Omental fat pad (tissue), 4 donors: ENCODE results near the gene IL32. TPM values are rescaled to one million over a fixed set of nuclear protein-coding genes. Genes with fewer than 3 reads are reported as not detected.

ENCODE experiments used
- ATAC-seq: fragments of 150-250 bp; one replicate; pipeline ENCODE4 v1.9.1; 2016; ENCODE audit warnings: mild to moderate bottlenecking, moderate library complexity; ENCODE audit not compliant: low FRiP score
- DNase-seq: peaks from one replicate; pipeline ENCODE4 v3.0.0-alpha.2; 2019; ENCODE audit warnings: low spot score
- total RNA-seq, 4 donors: library from RNA; depleted of rRNA; stranded (reverse); fragments of >200 nt; gene quantifications; one replicate each; pipeline ENCODE4 v1.1.0, GENCODE V29; 2016
- TF ChIP-seq, protein P1 (sequence below), 3 donors: fragments of 450-650 bp; IDR thresholded peaks; one replicate each; pipeline ENCODE4 v1.5.1; 2016 to 2017; ENCODE audit warnings: antibody characterized with exemption in 3 of 3, mild to moderate bottlenecking in 3 of 3, moderate library complexity in 2 of 3

IL32 gene
- total RNA-seq, 4 donors from 2014 or later: 16.5 to 73.0 (median 25.6) TPM

GRCh38 chr16:3029491-3030221 lies 35.8 kb upstream of the IL32 start:
- TF ChIP-seq, protein P1, sequence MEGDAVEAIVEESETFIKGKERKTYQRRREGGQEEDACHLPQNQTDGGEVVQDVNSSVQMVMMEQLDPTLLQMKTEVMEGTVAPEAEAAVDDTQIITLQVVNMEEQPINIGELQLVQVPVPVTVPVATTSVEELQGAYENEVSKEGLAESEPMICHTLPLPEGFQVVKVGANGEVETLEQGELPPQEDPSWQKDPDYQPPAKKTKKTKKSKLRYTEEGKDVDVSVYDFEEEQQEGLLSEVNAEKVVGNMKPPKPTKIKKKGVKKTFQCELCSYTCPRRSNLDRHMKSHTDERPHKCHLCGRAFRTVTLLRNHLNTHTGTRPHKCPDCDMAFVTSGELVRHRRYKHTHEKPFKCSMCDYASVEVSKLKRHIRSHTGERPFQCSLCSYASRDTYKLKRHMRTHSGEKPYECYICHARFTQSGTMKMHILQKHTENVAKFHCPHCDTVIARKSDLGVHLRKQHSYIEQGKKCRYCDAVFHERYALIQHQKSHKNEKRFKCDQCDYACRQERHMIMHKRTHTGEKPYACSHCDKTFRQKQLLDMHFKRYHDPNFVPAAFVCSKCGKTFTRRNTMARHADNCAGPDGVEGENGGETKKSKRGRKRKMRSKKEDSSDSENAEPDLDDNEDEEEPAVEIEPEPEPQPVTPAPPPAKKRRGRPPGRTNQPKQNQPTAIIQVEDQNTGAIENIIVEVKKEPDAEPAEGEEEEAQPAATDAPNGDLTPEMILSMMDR (IDR thresholded peaks at IDR 0.05): no peak
- no peak for ATAC-seq
- DNase-seq: no peak

DNA sequence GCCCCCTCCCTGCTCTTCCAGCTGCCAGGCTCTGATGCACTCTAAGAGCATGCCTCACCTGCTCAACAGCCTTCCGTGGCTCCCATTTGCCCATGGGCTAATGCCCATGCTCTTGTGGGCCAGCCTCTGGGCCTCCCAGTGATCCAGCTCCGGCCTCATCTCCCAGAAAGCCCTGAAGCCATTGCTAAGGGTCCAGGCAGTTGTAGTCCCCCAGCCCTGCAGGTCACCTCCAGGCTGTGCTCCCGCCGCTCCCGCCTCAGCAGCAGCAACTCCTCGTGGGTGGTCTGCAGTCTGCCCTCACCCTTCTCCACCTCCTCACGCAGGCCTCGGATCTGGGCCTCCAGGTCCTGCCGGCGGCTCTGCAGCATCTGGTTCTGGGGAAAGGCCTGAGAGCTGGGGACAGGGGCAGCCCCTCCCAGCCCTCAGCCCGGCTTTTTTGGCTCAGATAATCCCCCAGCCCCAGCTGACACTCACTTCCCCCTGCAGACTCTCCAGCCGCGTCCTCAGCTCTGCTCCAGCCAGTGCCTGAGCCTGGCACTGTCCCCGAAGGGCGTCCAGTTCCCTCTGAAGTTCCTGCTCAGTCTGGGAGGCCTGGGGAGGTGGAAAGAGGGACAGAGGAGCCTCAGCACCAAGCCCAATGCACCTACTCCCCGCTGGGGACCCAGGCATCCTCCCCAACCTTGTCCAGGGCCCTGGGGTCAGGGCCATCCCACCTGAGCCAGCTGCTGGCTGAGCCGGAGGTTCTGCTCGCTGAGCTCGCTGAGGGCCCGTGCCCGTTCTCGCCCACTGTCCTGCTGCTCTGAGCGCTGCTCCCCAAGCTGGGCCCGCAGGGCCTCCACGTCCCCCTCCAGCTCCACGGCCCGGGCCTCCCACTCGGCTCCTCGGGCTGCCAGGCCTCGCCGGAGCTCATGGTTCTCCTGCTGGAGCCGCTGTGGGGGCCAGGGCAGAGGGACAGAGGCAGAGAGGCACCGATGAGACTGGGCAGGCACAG lies 34.9 kb upstream of the IL32 start:
- no peak for DNase-seq
- TF ChIP-seq, protein P1 (IDR thresholded peaks at IDR 0.05): no peak

DNA sequence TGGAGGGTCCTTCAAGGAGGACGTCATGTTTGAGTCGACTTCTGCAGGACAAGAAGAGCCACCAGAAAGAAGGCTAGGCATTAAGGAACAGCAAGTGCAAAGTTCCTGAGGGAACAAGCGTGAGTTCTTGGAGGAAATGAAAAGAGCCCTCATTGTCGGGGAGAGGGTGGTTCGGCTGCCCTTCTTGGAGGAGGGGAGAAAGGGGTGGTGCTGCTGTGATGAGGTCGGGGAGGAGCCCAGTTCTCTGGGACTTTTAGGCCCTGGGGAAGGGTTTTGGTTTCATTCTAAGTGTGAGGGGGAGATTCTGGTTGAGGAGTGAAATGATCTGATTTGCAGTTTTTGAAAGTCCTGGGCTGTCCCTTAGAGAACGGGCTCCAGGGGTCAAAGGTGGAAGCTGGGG lies 32.8 kb upstream of the IL32 start:
- no peak for ATAC-seq
- TF ChIP-seq, protein P1 (IDR thresholded peaks at IDR 0.05): no peak
- no peak for DNase-seq

More for the DNA sequence above, 34.9 kb upstream of the IL32 start:
- no peak for ATAC-seq

DNA sequence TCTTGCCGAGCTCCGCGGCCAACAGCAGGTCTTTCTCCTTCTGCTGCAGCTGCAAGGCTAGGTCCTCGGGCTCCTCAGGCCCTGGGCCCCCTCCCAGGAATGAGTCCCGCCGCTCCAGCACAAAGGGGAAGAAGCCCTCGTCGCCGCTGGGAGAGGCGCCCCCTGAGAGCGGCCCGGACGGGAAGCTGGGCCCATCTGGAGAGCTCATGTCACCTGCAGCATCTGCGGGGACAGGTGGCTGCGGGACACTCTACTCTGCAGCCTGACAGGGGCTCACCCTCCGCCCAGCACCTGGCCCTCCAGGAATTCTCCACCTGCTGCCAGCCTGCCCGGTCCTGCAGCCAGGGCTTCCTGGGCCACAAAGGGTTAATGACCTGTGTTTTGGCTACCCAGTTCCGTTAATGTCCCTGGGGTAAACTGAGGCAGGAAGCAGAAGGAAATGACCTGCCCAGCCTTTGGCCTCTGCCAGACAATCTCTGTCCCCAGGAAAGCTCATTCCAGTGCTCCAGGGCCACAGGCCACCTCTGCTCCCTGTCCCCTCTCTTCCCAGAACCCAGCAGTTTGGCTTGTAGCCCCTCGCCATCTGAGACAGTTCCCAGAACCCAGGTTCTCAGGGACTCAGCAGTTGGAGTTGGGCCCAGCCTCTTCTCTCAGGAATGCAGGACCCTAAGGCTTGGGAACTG lies 30.0 kb upstream of the IL32 start:
- ATAC-seq (no peak), DNase-seq (no peak)
- TF ChIP-seq, protein P1 (IDR thresholded peaks at IDR 0.05): no peak

DNA sequence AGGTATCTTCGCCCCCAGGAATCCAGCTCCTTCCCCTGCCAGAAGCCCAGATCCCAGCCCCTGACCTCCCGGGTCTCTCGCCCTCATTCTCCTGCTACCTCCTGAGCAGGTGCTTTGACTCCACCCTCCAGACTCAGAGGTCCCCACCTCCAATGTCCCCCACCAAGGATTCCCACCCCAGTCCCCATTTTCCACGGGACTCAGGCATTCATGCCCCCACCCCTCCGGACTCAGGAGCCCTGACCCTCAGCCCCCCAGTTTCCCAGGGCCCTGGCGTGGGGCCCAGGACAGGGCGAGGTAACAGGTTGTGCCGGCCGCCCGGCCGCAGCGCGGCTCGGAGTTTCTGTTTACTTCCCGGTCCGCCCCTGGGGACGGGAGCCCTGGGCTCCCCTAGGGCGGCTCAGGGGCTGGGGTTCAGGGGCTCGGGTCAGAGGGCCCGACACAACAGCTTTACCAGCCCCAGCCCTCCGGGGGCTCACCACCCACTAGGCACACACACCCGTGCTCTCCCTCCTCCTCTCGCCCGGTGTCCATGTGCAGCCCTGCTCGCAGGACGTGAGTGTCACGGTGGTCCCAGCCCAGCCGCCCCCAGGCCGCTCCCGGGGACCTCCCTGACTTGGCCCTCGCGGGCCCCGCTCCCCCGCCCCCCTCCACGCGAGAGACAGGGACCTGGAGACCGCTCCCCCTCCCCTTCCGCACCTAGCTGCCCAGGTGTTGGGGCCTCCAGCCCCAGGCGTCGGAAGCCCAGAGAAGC lies 29.3 kb upstream of the IL32 start:
- no peak for ATAC-seq
- TF ChIP-seq, protein P1 (IDR thresholded peaks at IDR 0.05): no peak
- DNase-seq: no peak

DNA sequence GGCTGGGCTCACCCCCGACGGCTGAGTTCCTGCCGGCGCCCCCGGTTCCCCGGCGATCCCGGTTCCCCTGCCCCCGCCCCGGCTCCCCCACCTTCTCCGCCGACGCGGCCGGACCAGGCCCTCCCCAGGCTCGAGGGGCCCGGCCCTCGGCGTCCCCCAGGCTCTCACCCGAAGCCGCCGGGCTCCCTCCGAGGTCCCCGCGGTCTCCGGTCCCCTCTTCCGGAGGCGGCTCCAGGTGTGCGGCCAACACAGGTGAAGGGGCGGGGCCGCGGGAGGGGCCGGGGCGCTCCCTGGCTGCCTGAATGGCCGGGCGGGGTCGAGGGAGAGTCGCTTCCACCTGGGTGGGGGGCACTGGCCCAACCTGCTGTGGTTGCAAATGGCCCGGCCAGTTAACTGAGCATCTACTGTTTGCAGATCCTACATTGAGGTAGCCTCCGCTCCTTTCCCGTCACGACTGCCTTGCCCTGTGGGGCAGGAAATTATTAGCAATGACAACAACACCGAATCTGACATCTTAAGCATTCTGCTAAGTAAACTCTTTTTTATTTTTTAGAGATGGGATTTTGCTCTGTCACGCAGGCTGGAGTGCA lies 28.6 kb upstream of the IL32 start, which contains the start of gene BICDL2:
Gene BICDL2 (minus strand): TSS at position 219 of the 590 bp plus-strand sequence. CDS start 1,448 bp downstream, outside the sequence.
- DNase-seq (no peak), ATAC-seq (no peak)
- TF ChIP-seq, protein P1 (IDR thresholded peaks at IDR 0.05): no peak
